ENCODE results near the gene ATF7. TPM values are rescaled to one million over a fixed set of nuclear protein-coding genes. Genes with fewer than 3 reads are reported as not detected.

The ATF7 gene
- total and polyA plus RNA-seq, 2 of the 13 experiments (the other 11 are each of a cell fraction or from before 2014, with no cell fraction given), result 9.6 to 16.2 TPM

- no peak for DNase-seq (ENCODE audit: low spot score)
- no peak for ATAC-seq
- H3K4me1 ChIP-seq (ENCODE audit: insufficient read depth, low read length), result no peaks in the 10 kb centered on the region
- H3K27ac ChIP-seq (ENCODE audit: extremely low read length, insufficient read depth, low read length), result no peak overlapping the region
- WGBS (ENCODE audit: low lambda C conversion rate), result over 99% methylated on average over 13 of the region's 13 CpGs
- no peaks in the 10 kb centered on the region for H3K27me3 ChIP-seq (ENCODE audit: control insufficient read depth in 1 of 2, insufficient read depth in 2 of 2, low read length in 2 of 2)
- peaks cover 0 to 13% of the 10 kb centered on the region in 2 experiments; a peak in 2 of 5 replicates for H3K36me3 ChIP-seq (replicated peaks in 1 of 2; ENCODE audit: control insufficient read depth in 1 of 2, insufficient read depth in 2 of 2, low read length in 2 of 2)
- H3K4me2 ChIP-seq (ENCODE audit: low read depth, low read length), result no peak overlapping the region
- intact Hi-C loops (cut with micrococcal nuclease; ENCODE audit: unreplicated experiment) (no loop called here), in situ Hi-C loops (cut with HindIII; ENCODE audit: extremely low pct_ligation_motif_present, low pct_unique_long_range_greater_than_20kb) (no loop called here)
- H3K9me3 ChIP-seq (ENCODE audit: low read length), result no peaks in the 10 kb centered on the region
- H4K20me1 ChIP-seq (ENCODE audit: insufficient read depth, low read length), result no peaks in the 10 kb centered on the region
- FAIRE-seq, result no peak
- no TSS peak for BruUV-seq (replicated peaks)
- POLR2A ChIA-PET, result no interaction called here
- no peak overlapping the region for H3K4me3 ChIP-seq (replicated peaks in 1 of 3; ENCODE audit: insufficient read depth in 1 of 3, low read depth in 2 of 3, low read length in 3 of 3)
- TF ChIP-seq ISX (CRISPR knock-in tag; conservative IDR thresholded peaks at IDR 0.05) (no peak), CENPX (CRISPR knock-in tag; IDR thresholded peaks at IDR 0.05) (no peak), FOXJ3 (CRISPR knock-in tag; IDR thresholded peaks at IDR 0.05; ENCODE audit: borderline replicate concordance) (no peak), TIGD3 (CRISPR knock-in tag; IDR thresholded peaks at IDR 0.05; ENCODE audit: borderline replicate concordance) (no peak), ZSCAN20 (CRISPR knock-in tag; IDR thresholded peaks at IDR 0.05; ENCODE audit: borderline replicate concordance) (no peak), KDM5B (CRISPR knock-in tag; IDR thresholded peaks at IDR 0.05; ENCODE audit: borderline replicate concordance) (no peak), SNAI1 (CRISPR knock-in tag; IDR thresholded peaks at IDR 0.05; ENCODE audit: borderline replicate concordance) (no peak), ZFYVE20 (CRISPR knock-in tag; IDR thresholded peaks at IDR 0.05; ENCODE audit: borderline replicate concordance, low read depth) (no peak), RBM39 (IDR thresholded peaks at IDR 0.05; ENCODE audit: low read depth, low read length, poor library complexity, severe bottlenecking) (no peak), PRMT3 (CRISPR knock-in tag; IDR thresholded peaks at IDR 0.05; ENCODE audit: borderline replicate concordance, low read depth) (no peak), SMARCE1 (IDR thresholded peaks at IDR 0.05; ENCODE audit: borderline replicate concordance) (no peak), ZNF775 (CRISPR knock-in tag; IDR thresholded peaks at IDR 0.05; ENCODE audit: borderline replicate concordance) (no peak), ZNF512B (CRISPR knock-in tag; IDR thresholded peaks at IDR 0.05; ENCODE audit: borderline replicate concordance) (no peak), ZNF432 (CRISPR knock-in tag; IDR thresholded peaks at IDR 0.05; ENCODE audit: borderline replicate concordance) (no peak), GABPA (IDR thresholded peaks at IDR 0.05; ENCODE audit: low read depth, low read length) (no peak), GABPA (CRISPR knock-in tag; IDR thresholded peaks at IDR 0.05; ENCODE audit: low read depth) (no peak), KDM6A (CRISPR knock-in tag; IDR thresholded peaks at IDR 0.05; ENCODE audit: low read depth) (no peak), MZF1 (CRISPR knock-in tag; IDR thresholded peaks at IDR 0.05; ENCODE audit: borderline replicate concordance) (no peak)
- H3K79me2 ChIP-seq (ENCODE audit: insufficient read depth, low read length), result peaks cover 10% of the 10 kb centered on the region
- no peak overlapping the region for H2AFZ ChIP-seq (ENCODE audit: low read length)
- CTCF ChIA-PET (ENCODE audit: low intra/inter-chr PET ratio, low total read pairs), result no interaction called here
- no peak overlapping the region for H3K9ac ChIP-seq (ENCODE audit: insufficient read depth, low read depth, low read length)
Measured at GRCh38 chr12:53600490-53601295, 25.5 kb downstream of the ATF7 start.

Measured in HepG2 (cell line).